GM18502 (cell line): ENCODE measurements around the gene ANKRD23.
"Not testable (repeated sequence)": the region's sequence is repeated elsewhere in the genome, so short reads cannot be mapped to it uniquely, and the experiment has no call there.

Source experiments
- ATAC-seq: cut with Tn5 transposase; IDR thresholded peaks from one replicate; pipeline ENCODE4 v1.9.1; 2021; ENCODE audit warnings: mild to moderate bottlenecking; ENCODE audit not compliant: unreplicated experiment, poor library complexity

Gene ANKRD23

DNA sequence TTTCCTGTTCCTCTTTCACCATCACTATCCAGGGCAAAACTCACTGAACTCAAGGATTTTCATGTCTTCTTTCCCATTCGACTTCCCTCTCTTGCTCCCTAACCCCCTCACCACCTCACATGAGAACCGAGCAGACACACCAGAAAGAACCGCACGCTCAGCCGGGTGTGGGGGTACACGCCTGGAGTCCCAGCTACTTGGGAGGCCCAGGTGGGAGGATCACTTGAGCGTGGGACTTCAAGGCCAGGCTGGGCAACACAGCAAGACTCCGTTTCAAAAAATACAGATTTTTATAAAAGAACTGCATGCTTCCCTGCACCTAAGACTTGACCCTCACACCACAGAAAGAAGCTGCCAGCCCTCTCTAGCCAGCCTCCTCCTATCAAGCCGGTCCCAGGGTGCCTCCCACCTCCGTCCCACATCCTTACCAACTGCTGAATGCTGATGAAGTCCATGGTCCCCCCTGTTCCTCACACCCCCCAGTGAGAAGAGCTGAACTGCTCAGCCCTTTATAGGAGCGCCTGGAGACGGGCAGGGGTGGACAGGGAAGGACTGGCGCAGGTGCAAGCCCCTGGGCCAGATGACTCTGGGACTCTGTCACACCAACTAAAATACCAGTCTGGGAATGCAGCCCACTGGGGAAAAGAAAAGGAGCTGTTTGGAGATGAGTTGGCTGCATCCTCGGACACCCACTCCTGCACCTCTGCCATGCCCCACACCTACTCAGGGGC, at the start of gene ANKRD23:
TSS of gene ANKRD23 (minus strand) at position 484 of the 731 bp plus-strand sequence. CDS start at position 455, 29 bp downstream.
- ATAC-seq = no peak

DNA sequence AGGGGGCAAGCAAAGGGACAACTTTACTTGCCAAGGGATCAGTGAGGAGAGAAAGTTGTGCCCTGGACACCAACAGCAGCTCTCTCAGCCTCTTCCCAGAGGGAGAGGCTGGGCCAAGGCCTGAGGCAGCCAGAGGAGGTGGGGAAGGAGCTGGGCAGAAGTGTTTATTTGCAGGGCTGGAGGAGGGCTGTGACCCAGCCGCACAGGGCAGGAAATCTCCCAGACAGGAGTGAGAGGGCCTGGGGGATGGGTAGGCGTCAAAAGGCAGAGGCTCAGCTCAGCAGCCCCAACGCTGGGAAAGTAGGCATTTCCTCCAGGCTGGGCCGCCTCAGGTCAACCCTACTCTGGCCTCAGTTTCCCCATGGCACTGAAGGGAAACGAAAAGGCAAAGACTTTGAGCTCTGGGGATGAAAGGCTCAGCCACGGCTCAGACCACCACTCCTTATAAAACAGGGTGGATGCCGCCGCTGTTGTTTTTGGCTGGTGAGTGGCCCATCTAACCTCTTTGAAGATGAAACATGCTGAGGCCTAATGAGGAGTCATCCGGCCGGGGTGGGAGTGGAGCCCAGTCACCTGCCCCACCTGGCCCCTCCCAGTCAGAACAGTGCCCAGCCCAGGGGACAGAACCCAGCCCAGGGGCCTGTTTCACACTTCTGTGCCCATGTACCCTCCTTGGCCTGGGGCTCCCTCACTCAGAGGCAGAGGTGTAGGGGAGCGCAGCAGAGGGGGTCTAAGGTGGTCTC, 47.9 kb upstream of the ANKRD23 start:
- ATAC-seq = no peak

DNA sequence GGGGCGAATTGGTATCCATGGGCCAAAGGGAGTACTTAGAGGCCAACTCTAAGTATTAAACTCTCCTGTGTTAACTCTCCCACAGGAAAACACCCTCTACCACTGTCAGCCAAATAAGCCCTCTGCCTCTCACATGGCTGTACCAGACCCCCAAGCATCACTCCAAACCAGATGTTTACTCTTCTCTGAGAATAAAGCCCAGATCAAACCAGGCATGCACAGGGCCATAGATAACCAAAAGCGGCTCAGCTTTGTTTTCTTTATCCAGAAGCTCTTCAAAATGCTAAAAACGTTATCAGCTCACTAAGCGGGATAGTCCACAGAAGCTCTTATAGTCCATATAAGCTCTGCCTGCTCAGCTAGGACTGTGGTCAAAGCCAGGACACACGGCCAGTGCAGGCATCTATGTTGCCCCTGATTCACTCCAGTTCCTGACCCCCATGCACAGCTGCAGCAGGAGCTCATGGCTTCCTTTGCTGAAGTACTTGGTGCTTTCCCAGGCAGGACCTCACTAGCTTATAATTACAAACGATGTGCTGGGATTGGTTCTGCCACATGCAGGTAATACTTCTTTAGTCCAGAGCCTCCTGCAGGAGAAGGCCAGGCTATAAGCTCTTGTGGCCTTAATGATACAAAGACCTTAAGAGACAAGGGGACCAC, 47.0 kb upstream of the ANKRD23 start:
- no peak for ATAC-seq

DNA sequence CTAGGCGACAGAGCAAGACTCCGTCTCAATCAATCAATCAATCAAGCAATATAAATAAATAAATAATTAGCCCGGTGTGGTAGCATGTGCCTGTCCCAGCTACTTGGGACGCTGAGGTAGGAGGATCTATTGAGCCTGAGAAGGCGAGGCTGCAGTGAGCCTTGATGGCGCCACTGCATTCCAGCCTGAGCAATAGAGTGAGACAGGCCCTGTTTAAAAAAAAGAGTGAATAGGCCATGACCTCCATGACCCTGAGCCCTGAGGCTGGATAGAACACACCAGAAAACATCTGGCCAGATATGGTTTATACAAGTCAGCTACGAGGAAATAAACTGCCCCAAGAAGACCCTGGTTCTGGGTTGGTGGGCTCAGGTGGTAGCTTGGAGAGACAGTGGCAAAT, 46.4 kb upstream of the ANKRD23 start:
- ATAC-seq = no peak

DNA sequence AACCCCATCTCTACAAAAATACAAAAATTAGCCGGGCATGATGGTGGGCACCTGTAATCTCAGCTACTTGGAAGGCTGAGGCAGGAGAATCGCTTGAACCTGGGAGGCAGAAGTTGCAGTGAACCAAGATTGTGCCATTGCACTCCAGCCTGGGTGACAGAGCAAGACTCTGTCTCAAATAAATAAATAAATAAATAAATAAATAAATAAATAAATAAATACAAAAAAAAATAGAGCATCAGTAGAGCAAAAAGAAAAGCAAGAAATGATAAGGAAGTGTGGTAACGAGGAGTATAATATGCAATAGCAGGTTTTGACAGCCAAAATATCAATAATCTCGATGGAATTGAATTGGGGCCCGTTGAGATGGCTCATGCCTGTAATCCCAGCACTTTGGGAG, 45.7 kb upstream of the ANKRD23 start:
- not testable (repeated sequence) for ATAC-seq

DNA sequence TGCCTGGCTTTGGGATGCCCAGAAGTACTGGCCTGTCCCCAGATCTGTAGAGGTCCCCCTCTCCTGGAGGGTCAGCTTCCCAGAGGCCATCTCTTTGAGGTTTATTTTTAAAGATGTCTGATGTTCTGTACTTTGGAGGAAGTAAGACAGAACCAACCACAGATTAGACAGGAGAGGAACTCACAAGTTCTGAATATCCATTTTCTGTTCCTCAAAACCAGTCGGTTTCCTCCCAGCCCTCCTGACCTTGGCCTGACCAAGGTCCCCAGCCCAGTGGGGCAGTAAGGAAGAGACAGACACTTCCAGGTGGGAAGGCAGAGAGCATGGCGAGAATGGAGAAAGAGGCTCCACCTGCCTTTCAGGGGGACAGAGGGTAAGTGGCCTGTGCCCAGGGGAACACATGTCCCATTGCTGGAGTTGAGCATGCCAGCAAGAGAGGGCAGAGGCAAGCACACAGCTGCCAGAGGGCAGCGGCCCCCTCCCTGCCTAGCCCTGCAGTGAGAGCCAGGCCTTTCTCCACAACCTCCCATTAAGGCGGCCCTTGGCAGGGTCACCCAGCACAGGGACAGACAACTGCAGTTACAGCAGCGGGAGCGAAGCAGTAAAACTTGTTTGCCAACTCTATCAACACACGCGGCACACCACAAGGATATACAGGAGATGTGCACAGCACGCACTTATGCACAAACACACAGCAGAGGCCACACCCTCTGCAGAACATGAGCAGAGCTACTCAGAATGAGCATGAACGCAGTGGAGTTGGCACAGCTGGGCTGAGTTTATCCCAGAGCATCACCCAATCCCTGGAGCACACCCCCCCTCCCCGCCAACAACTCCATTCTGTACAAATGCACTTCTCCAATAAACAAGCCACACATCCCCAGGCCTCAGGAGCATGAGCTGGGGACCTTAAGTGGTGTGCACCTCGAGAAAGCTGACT, 44.5 kb upstream of the ANKRD23 start:
- ATAC-seq = no peak

DNA sequence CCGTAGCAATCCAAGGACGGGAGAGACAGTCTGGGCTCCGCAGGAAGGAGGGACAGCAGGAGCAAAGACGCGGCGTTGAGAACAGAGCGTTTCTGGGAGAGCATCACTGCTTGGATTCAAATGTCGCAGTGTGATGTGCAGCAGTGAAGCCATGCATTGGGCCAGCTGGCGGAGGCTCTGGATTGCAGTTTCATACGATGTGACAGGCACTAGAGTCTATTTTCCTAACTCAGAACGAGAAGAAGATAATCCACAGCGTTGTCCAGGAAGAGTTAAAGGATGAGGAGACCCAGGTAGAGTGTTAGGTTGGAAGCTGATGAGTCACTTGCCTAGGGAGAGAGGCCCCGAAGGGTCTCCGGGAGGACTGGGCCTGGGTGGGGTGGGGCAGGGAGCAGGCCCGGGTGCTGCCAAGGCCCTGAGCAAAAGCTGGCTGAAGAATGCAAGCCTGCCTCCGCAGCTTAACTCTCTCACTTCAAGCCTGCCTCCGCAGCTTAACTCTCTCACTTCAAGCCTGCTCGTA, 43.7 kb upstream of the ANKRD23 start:
- ATAC-seq = no peak

DNA sequence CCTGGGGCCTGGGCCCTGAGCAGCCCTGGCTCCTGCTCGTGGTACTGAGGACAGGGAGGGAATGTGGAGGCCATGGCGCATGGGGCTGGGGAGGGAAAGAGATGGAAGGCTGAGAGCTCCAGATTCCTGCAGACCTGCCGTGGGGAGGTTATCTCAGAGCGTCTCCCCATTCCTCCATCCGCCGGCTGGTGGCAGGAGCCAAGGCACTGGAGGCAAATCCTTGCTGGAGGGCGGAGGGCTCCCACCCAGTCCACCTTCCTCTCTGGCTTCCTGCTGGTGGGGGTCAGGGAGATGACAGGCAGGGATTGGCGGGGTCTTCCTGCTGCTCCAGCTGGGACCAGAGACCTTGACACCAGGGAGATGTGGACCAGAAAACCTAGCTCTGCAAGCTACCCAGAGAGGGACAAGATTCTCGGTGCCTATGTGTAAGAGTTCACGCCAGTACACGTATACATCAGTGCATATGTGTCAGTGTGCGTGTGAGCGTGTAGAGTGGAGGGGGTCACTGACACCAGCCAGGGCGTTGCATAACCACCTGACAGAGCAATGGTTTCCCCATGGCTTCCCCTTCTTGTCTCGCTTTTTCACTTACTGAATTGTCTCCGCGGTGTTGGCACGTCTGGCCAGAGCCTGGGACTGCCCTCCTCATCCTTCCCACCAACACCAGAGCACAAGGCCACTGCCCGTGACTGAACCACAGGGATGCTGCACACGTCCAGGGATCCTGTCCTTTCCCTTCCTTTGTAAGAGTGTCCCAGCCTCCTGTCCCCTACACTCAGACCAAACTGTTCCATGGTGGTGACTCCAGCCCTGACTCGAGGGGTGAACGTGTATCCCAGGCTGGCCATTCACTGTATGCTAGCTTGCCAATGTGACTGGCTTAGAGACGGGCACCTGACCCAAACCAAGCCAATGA, 41.9 kb upstream of the ANKRD23 start:
- ATAC-seq = no peak

DNA sequence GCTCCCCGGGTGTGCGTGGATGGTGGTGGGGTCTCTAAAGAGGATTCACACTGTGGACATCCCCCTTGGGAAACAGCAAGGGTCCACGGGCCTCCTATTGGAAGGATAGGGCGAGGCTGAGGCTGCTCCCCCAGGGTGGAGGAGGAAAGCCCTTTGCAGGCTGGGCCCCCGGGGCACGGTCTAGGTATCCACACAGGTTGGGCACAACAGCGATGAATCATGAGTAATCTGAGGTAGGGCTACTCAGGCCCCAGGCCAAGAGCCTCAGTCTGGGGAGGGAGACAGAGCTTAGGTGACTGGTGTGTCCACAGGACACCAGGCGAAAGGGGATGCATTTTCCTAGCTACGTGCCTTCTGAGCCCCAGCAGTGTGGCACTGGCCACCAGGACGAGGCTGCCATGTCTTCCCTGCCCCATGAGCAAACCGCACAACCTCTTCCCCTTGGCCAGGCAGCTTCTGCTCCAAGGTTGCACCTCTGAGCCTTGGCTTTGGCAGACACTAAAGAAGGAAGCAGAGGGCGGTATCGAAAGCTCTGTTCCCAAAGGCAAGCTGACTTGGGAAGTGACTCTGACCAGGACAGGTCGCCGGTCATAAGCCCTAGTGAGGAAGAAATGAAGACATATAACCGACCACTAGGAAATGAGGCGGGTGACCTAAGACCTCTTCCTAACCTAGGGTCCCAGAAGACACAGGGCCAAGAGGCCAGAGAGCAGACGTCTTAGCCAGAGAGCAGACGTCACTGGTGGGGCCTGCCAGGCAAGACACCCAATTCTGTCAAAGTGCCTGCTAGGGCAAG, 40.7 kb upstream of the ANKRD23 start:
- ATAC-seq = no peak

DNA sequence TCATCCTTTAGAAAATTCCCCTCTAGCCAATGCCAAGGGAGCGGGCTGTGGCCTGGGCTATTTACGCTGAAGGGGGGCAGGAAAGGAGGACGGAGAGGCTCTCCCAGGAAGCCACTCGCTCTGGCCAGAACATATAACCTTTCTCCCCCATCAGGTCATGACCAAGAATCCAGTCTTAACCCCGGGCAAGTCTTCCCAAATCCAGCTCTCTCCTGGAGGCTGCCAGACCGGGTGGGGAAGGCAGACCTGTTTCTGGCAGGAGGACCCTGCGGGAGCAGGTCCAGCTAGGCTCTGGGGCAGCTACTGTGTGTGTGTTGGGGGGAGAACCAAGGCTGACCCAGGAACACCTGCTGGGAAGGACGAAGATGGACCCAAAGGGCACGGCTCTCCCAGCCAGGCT, 39.5 kb upstream of the ANKRD23 start:
- no peak for ATAC-seq

DNA sequence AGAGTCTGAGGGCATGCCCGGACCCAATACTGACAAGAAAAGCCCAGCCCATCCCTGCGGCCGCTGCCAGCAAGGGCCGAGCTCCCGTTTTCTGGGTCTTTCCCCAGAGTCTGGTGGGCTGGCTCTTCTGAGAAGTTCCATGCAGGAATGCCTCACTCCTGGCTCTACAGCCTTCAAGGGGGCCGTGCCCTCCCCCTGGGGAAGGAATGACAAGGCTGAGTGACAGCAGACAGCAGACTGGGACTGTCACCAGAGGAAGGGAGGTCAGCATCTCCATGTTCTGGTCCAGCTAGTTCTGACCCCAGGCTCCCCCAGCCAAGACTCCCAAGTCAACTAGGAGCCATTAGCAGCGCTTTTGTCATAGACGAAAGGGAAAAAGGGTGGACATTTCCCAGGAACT, 39.1 kb upstream of the ANKRD23 start:
- ATAC-seq = no peak

DNA sequence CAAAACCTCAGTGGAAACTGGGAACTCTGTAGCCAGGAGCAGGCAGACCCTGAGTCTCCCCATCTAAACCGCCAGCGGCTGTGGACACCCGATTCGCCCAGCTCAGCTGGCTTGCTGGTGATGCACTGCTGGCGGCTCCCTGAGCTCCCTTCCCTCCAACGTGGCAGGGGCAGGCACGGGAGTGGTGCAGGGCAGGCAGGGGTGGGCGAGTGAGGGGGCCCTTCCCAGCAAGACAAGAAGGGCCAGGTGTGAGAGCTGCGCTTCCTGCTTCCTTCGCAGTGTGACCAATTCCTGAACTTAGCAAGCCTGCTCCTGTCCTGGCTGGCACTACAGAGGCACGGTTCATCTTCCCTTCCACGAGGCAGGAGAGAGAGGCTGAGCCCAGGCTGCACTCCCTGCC, 38.4 kb upstream of the ANKRD23 start:
- ATAC-seq = no peak

DNA sequence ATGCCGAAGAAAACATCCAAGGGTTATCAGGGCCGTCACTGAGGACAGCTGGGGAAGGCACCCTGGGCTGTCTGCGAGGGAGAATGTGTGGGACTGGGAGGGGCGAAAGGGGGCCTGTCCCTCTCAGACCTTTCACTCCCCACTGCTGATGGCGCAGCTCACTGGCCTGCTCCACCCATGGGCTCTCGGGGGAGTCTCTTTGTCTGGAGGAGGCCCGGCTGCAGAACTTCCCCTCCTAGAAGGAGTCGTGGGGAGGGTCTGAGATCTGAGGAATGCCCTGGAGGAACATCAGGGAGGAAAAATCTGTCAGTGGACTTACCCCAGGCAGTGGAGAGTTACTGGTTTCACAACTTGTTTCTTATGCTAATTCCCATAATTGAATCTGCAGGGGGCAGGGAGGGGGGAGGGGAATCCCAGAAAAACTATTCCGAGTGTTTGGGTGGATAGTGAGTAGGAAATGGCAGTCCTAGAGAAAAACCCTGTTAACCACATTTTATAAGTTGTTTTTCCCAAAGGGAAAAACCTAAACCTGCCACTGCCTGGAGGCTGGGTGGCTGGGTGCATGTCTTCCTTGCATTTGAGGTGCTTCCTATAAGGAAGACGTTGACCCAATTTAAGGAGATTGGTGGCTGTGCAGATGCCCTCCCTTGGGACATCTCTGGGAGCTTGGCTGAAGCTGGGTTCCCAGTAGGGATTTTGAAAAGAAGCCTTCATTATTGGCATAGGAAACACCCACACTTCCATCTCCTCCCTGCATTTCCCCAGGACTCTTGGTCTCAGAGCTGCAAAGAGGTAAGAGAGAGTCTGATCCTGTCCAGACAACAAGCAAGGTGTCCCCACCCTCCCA, 37.8 kb upstream of the ANKRD23 start:
- no peak for ATAC-seq

DNA sequence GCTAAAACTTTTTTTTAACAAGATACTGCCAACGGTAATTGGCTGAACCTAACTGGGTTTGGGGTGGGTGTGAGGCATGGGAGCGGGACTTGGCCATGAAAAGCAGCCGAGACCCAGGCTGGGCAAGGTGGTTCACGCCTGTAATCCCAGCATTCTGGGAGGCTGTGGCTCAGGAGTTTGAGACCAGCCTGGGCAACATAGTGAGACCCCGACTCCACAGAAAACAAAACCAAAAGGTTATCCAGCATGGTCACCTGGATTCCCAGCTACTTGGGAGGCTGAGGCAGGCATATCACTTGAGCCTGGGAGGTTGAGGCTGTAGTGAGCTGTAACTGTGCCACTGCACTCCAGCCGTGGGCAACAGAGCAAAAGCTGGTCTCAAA, 37.1 kb upstream of the ANKRD23 start:
- ATAC-seq = no peak

DNA sequence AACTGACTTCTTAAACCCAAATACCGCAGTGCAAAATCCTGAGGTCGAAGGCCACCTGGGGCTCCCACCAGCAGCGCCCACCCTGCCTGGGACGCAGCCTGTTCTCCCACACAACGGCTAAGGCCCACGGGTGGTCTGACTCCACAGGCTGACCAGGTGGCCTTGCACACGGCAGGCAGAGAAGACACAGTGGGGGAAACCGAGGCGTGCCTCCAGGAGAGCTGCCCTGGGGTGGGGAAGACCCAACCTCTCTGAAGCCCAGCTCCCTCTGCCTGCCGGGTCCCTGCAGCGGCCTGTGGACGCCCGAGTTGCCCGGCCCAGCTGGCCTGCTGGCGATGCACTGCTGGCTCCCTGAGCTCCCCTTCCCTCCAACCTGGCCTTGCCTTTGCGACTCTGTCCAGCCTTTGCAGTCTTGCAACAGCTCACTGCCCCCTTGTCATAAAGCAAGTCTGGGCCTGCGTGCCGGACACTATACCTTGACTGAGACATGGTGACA, 35.8 kb upstream of the ANKRD23 start:
- no peak for ATAC-seq

DNA sequence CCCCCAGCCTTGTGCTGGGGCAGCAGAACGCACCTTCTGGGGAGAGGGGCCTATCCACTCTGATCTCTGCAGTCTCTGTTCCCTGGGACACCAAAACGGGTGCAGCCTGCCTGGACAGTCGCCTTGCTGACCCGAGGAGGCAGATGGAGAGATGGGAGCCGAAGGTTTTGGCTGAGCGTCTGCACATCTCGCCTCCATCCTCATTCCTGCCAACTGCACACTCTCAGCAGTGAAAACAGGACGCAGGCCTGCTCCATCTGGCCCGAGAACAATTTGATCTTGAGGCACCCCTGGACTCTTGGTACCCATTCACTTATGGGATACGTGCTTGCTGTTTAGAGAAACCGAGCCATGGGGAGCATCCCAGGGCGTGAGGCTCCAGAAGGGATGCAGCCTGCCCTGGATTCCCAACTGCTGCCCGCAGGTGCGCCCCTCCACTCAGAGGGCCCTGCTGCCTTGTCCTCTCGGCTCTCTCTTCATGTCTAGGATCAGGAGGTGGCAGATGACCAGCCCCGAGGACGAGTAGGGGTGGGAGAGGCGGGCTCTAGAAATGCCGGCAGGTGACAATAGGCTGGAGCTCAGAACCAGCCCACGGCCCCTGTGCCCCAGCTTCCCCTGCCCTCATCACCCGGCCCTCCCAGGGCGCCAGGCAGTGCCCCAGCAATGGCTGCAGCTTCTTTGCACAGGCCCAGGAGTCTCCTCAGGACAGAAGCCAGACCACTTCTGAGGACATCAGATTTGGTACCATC, 35.1 kb upstream of the ANKRD23 start:
- no peak for ATAC-seq

DNA sequence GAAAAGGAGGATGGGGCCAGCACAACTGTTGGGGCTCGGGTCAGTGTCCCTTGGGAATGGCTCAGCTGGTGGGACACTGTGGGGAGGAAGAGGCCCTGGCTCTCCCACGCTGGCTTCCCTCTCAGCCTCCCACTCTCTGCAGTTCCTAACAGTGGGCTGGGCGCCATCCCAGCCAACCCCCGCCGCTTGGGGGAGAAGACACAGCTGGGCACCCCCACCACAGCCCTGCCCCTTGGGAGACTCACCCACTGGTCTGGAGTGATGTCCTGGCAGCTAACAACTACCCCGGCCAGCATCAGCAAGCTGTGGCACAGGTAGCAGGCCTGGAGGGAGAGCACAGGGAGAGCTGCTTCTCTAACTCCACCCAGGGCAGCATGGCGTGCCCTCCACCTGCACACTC, 34.4 kb upstream of the ANKRD23 start:
- ATAC-seq = no peak
